H1 (cell line): ENCODE results near the gene CACNA2D4. TPM values are rescaled to one million over a fixed set of nuclear protein-coding genes. Genes with fewer than 3 reads are reported as not detected.
A peak's percentile ranks its signal among the peaks of the same experiment; 100 is the strongest.

Experiments
- CTCF ChIA-PET: fragments of 300-600 bp; sonication (Branson Sonifier 250); formaldehyde crosslinking; loops from one replicate; lab custom pipeline; 2021; ENCODE audit not compliant: partially characterized antibody; lab: Charles Lee
- POLR2A ChIA-PET: fragments of 300-600 bp; sonication (Branson Sonifier 250); formaldehyde crosslinking; loops from one replicate; lab custom pipeline; 2021; ENCODE audit warnings: inconsistent platforms; ENCODE audit not compliant: partially characterized antibody; lab: Charles Lee
- DNase-seq, 2 experiments: peaks; one replicate each; pipeline versions ENCODE4 v3.0.0 to v3.0.0-alpha.2; 2010 to 2022; ENCODE audit warnings: low spot score in 2 of 2, low read depth in 1 of 2, mixed read lengths in 1 of 2
- FAIRE-seq: peaks from 2 replicates; lab custom pipeline; 2011; peaks lifted over from hg19 to GRCh38; lab: Jason Lieb, UNC
- H2AFZ ChIP-seq: 2 replicates; pipeline ENCODE4 v1.8.1; 2012; ENCODE audit warnings: low read length, inconsistent platforms
- H2AK5ac ChIP-seq: 2 replicates; pipeline ENCODE4 v1.6.1; 2013; ENCODE audit warnings: low read depth, low read length
- H2BK120ac ChIP-seq: replicated peaks from 2 replicates; pipeline ENCODE3; 2013; ENCODE audit warnings: low read depth, low read length, inconsistent platforms
- H2BK12ac ChIP-seq: 2 replicates; pipeline ENCODE4 v1.6.1; 2013; ENCODE audit warnings: low read depth, low read length
- H2BK15ac ChIP-seq: 2 replicates; pipeline ENCODE4 v1.6.1; 2013; ENCODE audit warnings: low read length
- H2BK20ac ChIP-seq: 2 replicates; pipeline ENCODE4 v1.6.1; 2013; ENCODE audit warnings: low read length
- H2BK5ac ChIP-seq: 2 replicates; pipeline ENCODE4 v1.6.1; 2013; ENCODE audit warnings: low read depth, low read length
- H3K14ac ChIP-seq: 2 replicates; pipeline ENCODE4 v1.6.1; 2013; ENCODE audit warnings: inconsistent platforms; ENCODE audit not compliant: insufficient read length
- H3K18ac ChIP-seq: 2 replicates; pipeline ENCODE4 v1.6.1; 2013; ENCODE audit warnings: low read length; ENCODE audit errors: extremely low read depth
- H3K23ac ChIP-seq: 2 replicates; pipeline ENCODE4 v1.6.1; 2013; ENCODE audit warnings: inconsistent platforms; ENCODE audit not compliant: insufficient read length
- H3K23me2 ChIP-seq: 2 replicates; pipeline ENCODE4 v1.6.1; 2013; ENCODE audit warnings: low read depth, low read length
- H3K27ac ChIP-seq: 2 replicates; pipeline ENCODE4 v1.6.1; 2011; ENCODE audit warnings: low read depth, low read length, inconsistent platforms
- H3K27me3 ChIP-seq, 4 experiments: replicated peaks in 1 of 4; 1 replicate in 1 of 4; 2 replicates in 3 of 4; pipeline versions ENCODE4 v1.6.1 to v1.8.1; 2011 to 2013; ENCODE audit warnings: low read length in 3 of 4, mild to moderate bottlenecking in 3 of 4, inconsistent platforms in 2 of 4, mixed read lengths in 2 of 4, moderate library complexity in 1 of 4; ENCODE audit not compliant: control insufficient read depth in 3 of 4, insufficient read depth in 3 of 4; ENCODE audit errors: extremely low read depth in 1 of 4
- H3K36me3 ChIP-seq, 4 experiments: 2 replicates each; pipeline versions ENCODE4 v1.6.1 to v1.8.1; 2011 to 2013; ENCODE audit warnings: mild to moderate bottlenecking in 4 of 4, low read length in 3 of 4, moderate library complexity in 2 of 4, control low read depth in 1 of 4, inconsistent platforms in 1 of 4; ENCODE audit not compliant: insufficient read depth in 4 of 4, control insufficient read depth in 2 of 4
- H3K4ac ChIP-seq: replicated peaks from 2 replicates; pipeline ENCODE3; 2013; ENCODE audit warnings: low read length, low read depth, mixed read lengths, inconsistent platforms; ENCODE audit not compliant: insufficient read length
- H3K4me1 ChIP-seq, 4 experiments: replicated peaks in 1 of 4; 1 replicate in 1 of 4; 2 replicates in 3 of 4; pipeline versions ENCODE4 v1.6.1 to v1.8.1; 2011 to 2013; ENCODE audit warnings: low read length in 3 of 4, inconsistent platforms in 2 of 4, mixed read lengths in 1 of 4; ENCODE audit not compliant: insufficient read depth in 4 of 4, control insufficient read depth in 3 of 4
- H3K4me2 ChIP-seq, 2 experiments: 2 replicates each; pipeline versions ENCODE4 v1.6.1 to v1.8.1; 2011 to 2013; ENCODE audit warnings: low read depth in 2 of 2, low read length in 2 of 2, control low read depth in 1 of 2, inconsistent platforms in 1 of 2, mild to moderate bottlenecking in 1 of 2; ENCODE audit not compliant: insufficient read depth in 1 of 2
- H3K4me3 ChIP-seq, 4 experiments: fragments of 200-600, 300-600 bp in 1 of 4; sonication (generic), shearing (Covaris generic), sonication (Bioruptor Twin) in 1 of 4; 2 replicates each; pipeline versions ENCODE4 v1.5.1 to v1.8.1; 2011 to 2016; ENCODE audit warnings: low read length in 4 of 4, low read depth in 3 of 4, control low read depth in 2 of 4, inconsistent platforms in 2 of 4, mild to moderate bottlenecking in 2 of 4, mixed read lengths in 1 of 4, moderate library complexity in 1 of 4; ENCODE audit not compliant: insufficient read depth in 2 of 4; ENCODE audit errors: extremely low read depth in 1 of 4
- H3K56ac ChIP-seq: replicated peaks from 2 replicates; pipeline ENCODE3; 2013; ENCODE audit warnings: low read depth, mild to moderate bottlenecking, mixed read lengths, low read length, inconsistent platforms; ENCODE audit not compliant: insufficient read length
- H3K79me1 ChIP-seq: 2 replicates; pipeline ENCODE4 v1.6.1; 2013; ENCODE audit warnings: low read depth, low read length, control low read depth
- H3K79me2 ChIP-seq, 2 experiments: 2 replicates each; pipeline versions ENCODE4 v1.6.1 to v1.8.1; 2012 to 2013; ENCODE audit warnings: low read length in 2 of 2, mild to moderate bottlenecking in 2 of 2, inconsistent platforms in 1 of 2; ENCODE audit not compliant: insufficient read depth in 2 of 2, control insufficient read depth in 1 of 2
- H3K9ac ChIP-seq, 4 experiments: replicated peaks in 1 of 4; 1 replicate in 1 of 4; 2 replicates in 3 of 4; pipeline versions ENCODE4 v1.6.1 to v1.8.1; 2011 to 2013; ENCODE audit warnings: low read depth in 3 of 4, low read length in 3 of 4, control low read depth in 2 of 4, mild to moderate bottlenecking in 2 of 4, moderate library complexity in 2 of 4, inconsistent platforms in 1 of 4; ENCODE audit errors: extremely low read depth in 1 of 4
- H3K9me3 ChIP-seq, 2 experiments: 2 replicates each; pipeline versions ENCODE4 v1.6.1 to v1.8.1; 2012 to 2013; ENCODE audit warnings: mild to moderate bottlenecking in 2 of 2, moderate library complexity in 2 of 2, control low read depth in 1 of 2, inconsistent platforms in 1 of 2, low read depth in 1 of 2, low read length in 1 of 2, mixed read lengths in 1 of 2; ENCODE audit not compliant: insufficient read depth in 2 of 2
- H4K20me1 ChIP-seq, 2 experiments: replicated peaks in 1 of 2; 2 replicates each; pipeline versions ENCODE3 to v1.8.1; 2011 to 2013; ENCODE audit warnings: inconsistent platforms in 2 of 2, low read length in 2 of 2, mild to moderate bottlenecking in 1 of 2; ENCODE audit not compliant: insufficient read depth in 2 of 2, control insufficient read depth in 1 of 2
- H4K5ac ChIP-seq: 2 replicates; pipeline ENCODE4 v1.6.1; 2013; ENCODE audit warnings: low read length, low read depth, mixed read lengths, inconsistent platforms; ENCODE audit not compliant: insufficient read length
- H4K8ac ChIP-seq: 2 replicates; pipeline ENCODE4 v1.8.0; 2013; ENCODE audit warnings: mild to moderate bottlenecking, moderate library complexity, low read length, inconsistent platforms; ENCODE audit not compliant: insufficient read depth; ENCODE audit errors: extremely low read depth
- H4K91ac ChIP-seq: replicated peaks from 2 replicates; pipeline ENCODE3; 2013; ENCODE audit warnings: low read length, mixed read lengths, inconsistent platforms; ENCODE audit not compliant: insufficient read length
- CREB1 ChIP-seq: IDR thresholded peaks from 2 replicates; pipeline ENCODE4 v1.6.1; 2012; ENCODE audit warnings: inconsistent platforms
- EP300 ChIP-seq, 2 experiments: IDR thresholded peaks; 1 replicate in 1 of 2; 2 replicates in 1 of 2; pipeline ENCODE4 v1.6.1; 2011 to 2012; ENCODE audit warnings: low read depth in 2 of 2, low read length in 2 of 2, mild to moderate bottlenecking in 2 of 2, borderline replicate concordance in 1 of 2, inconsistent platforms in 1 of 2, moderate library complexity in 1 of 2
- HDAC2 ChIP-seq, 2 experiments: fragments of 300-600 bp in 1 of 2; sonication (generic) in 1 of 2; IDR thresholded peaks; 2 replicates each; pipeline ENCODE4 v1.6.1; 2011 to 2012; ENCODE audit warnings: low read depth in 2 of 2, low read length in 2 of 2, mild to moderate bottlenecking in 2 of 2, moderate library complexity in 2 of 2, borderline replicate concordance in 1 of 2, inconsistent platforms in 1 of 2
- KDM5A ChIP-seq: fragments of 200-600 bp; IDR thresholded peaks from 2 replicates; pipeline ENCODE4 v1.7.1; 2012; ENCODE audit warnings: mild to moderate bottlenecking, low read length, inconsistent platforms, mixed read lengths
- NANOG ChIP-seq: IDR thresholded peaks from 2 replicates; pipeline ENCODE4 v1.6.1; 2011; ENCODE audit warnings: low read length, low read depth, mild to moderate bottlenecking, inconsistent platforms; ENCODE audit not compliant: insufficient read depth, poor library complexity, severe bottlenecking
- POLR2AphosphoS5 ChIP-seq: IDR thresholded peaks from 2 replicates; pipeline ENCODE4 v1.6.1; 2011; ENCODE audit warnings: low read depth, low read length
- SIRT6 ChIP-seq: IDR thresholded peaks from one replicate; pipeline ENCODE4 v1.7.1; 2012; ENCODE audit warnings: low read length, inconsistent platforms
- SRF ChIP-seq: IDR thresholded peaks from 2 replicates; pipeline ENCODE4 v1.6.1; 2011; ENCODE audit warnings: mild to moderate bottlenecking, low read depth, low read length, moderate library complexity
- TEAD4 ChIP-seq: IDR thresholded peaks from 2 replicates; pipeline ENCODE4 v1.6.1; 2012; ENCODE audit warnings: low read depth, low read length, inconsistent platforms, mixed read lengths
- USF2 ChIP-seq: IDR thresholded peaks from 2 replicates; pipeline ENCODE4 v1.6.1; 2011; ENCODE audit warnings: low read length, improper control_type of control experiment
- ZNF274 ChIP-seq: IDR thresholded peaks from 2 replicates; pipeline ENCODE4 v1.7.0; 2012; ENCODE audit warnings: low read length, borderline replicate concordance; ENCODE audit errors: extremely low read depth
- WGBS, 2 experiments: shearing (Covaris generic) in 1 of 2; methylation state at CpG; one replicate each; pipeline versions ENCODE4 v1.1.6 to v1.1.7; 2013 to 2015; ENCODE audit warnings: low lambda C conversion rate in 2 of 2, mixed read lengths in 2 of 2, inconsistent platforms in 1 of 2, low coverage in 1 of 2, missing lambda C conversion rate in 1 of 2; ENCODE audit not compliant: insufficient replicate concordance in 2 of 2, insufficient coverage in 1 of 2, insufficient read length in 1 of 2; ENCODE audit errors: extremely low coverage in 1 of 2, missing lambda C conversion rate in 1 of 2; 5-methylcytosine and 5-hydroxymethylcytosine counted together
- polyA plus RNA-seq, 7 experiments: library from polyadenylated mRNA; depleted of rRNA in 3 of 7; stranded (reverse) in 5 of 7; unstranded in 2 of 7; fragments of >200 nt in 5 of 7; fragments of 200-250 nt in 2 of 7; gene quantifications; 1 replicate in 5 of 7; 2 replicates in 1 of 7; 4 replicates in 1 of 7; pipeline versions ENCODE4 v1.2.1 to v1.2.3, GENCODE V29; 2011 to 2013; ENCODE audit warnings: missing spikeins in 2 of 7, mixed read lengths in 2 of 7
- total RNA-seq: library from RNA; stranded (reverse); fragmentation: NEBNext Ultra II Directional; extraction: Animal tissue kit (Norgen Biotek cat#: 25700); gene quantifications from 2 replicates; pipeline ENCODE4 v1.2.1, GENCODE V29; 2021

The CACNA2D4 gene
- total and polyA plus RNA-seq, 2 of the 8 experiments (the other 6 are each of a cell fraction or from before 2014, with no cell fraction given) = 0.44 to 0.88 TPM

- no peak overlapping the region for H3K56ac ChIP-seq
- no peak overlapping the region for H3K27ac ChIP-seq
- peaks cover 0 to 2% of the 10 kb centered on the region in 2 experiments for H4K20me1 ChIP-seq
- H3K18ac ChIP-seq = no peak overlapping the region
- H4K91ac ChIP-seq = no peak overlapping the region
- no peaks in the 10 kb centered on the region for H3K36me3 ChIP-seq
- no peak overlapping the region for H3K9ac ChIP-seq
- no peaks in the 10 kb centered on the region; the same call in 1 of the 2 replicates for H3K23me2 ChIP-seq
- no peak overlapping the region for H2BK12ac ChIP-seq
- peaks cover 0 to 2% (median 0%) of the 10 kb centered on the region in 4 experiments; a peak in 1 of 7 replicates for H3K4me1 ChIP-seq
- no peaks in the 10 kb centered on the region for H3K27me3 ChIP-seq
- no peaks in the 10 kb centered on the region for H3K79me2 ChIP-seq
- no peak overlapping the region for H3K14ac ChIP-seq
- ChIA-PET CTCF (interaction anchor here (1.4 kb wide), 1 partner anchor 130 kb away, joined by 4 read pairs; no protein-coding TSS in a partner anchor), POLR2A (no interaction called here)
- no peak overlapping the region for H2BK120ac ChIP-seq
- 0 out of 2 replicates have a peak overlapping the region, but pooled peaks have one; percentile 36 for H2BK15ac ChIP-seq
- no peaks in the 10 kb centered on the region for H3K9me3 ChIP-seq
- DNase-seq (no peak), FAIRE-seq (no peak)
- H2BK20ac ChIP-seq = no peak overlapping the region
- no peak overlapping the region for H3K23ac ChIP-seq
- peak overlapping the region; percentile 48; the same call in 1 of the 2 replicates for H2BK5ac ChIP-seq
- H3K79me1 ChIP-seq = no peaks in the 10 kb centered on the region
- no peak overlapping the region for H3K4me3 ChIP-seq
- H4K8ac ChIP-seq = peak overlapping the region; percentile 35
- no peak overlapping the region; the same call in 1 of the 2 replicates for H2AK5ac ChIP-seq
- H4K5ac ChIP-seq = no peak overlapping the region
- no peak overlapping the region for H2AFZ ChIP-seq
- 87% methylated on average over 18 of the region's 21 CpGs; no CpG with 5 or more reads in 1 of the 2 experiments for WGBS, 2 experiments
- H3K4me2 ChIP-seq = no peak overlapping the region
- peak overlapping the region; percentile 62 for H3K4ac ChIP-seq
- TF ChIP-seq USF2 = no peak
- no peak for TF ChIP-seq ZNF274
- TF ChIP-seq POLR2AphosphoS5 = no peak
- no peak for TF ChIP-seq EP300 (IDR thresholded peaks at IDR 0.05; ENCODE audit: borderline replicate concordance in 1 of 2, low read depth in 2 of 2, low read length in 2 of 2)
- TF ChIP-seq KDM5A = no peak
- TF ChIP-seq SIRT6 = no peak
- TF ChIP-seq CREB1 = no peak
- no peak for TF ChIP-seq TEAD4
- TF ChIP-seq NANOG = no peak
- TF ChIP-seq HDAC2 (IDR thresholded peaks at IDR 0.05; ENCODE audit: borderline replicate concordance in 1 of 2, low read depth in 2 of 2, low read length in 2 of 2) = no peak
- no peak for TF ChIP-seq SRF
Observed at GRCh38 chr12:1810201-1810930, 108.1 kb downstream of the CACNA2D4 start.
